Activated CD8-positive, alpha-beta memory T cell treated with anti-CD3 and anti-CD28 coated beads for 1 hour (primary cell): Measurements from ENCODE around the gene TEX14.
"Not testable (repeated sequence)": the region's sequence is repeated elsewhere in the genome, so short reads cannot be mapped to it uniquely, and the experiment has no call there.

Experiments
- DNase-seq, 2 donors: peaks; one replicate each; pipeline ENCODE4 v3.0.0-alpha.2; 2020; ENCODE audit warnings: low read depth in 1 of 2; ENCODE audit errors: extremely low read depth in 1 of 2

TEX14 gene

DNA sequence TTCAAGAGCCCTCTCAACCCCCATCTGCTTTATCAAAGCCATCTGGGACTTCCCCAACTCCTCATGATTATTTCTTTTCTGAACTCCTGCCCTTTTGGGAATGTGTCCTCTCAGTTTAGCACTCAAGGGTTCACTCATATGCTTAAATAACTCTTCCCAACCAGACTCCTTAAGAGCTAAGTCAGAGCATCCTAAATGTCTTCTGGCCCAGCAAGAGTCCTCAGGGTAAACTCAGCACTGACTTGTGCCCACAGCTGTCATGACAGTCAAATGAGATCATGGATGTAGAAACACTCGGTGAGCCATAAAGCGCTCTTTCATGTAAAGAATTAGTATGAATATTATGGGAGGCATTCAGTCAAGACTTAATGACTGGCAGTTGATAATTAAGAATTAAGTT lies 85.9 kb downstream of the TEX14 start:
- no peak for DNase-seq

DNA sequence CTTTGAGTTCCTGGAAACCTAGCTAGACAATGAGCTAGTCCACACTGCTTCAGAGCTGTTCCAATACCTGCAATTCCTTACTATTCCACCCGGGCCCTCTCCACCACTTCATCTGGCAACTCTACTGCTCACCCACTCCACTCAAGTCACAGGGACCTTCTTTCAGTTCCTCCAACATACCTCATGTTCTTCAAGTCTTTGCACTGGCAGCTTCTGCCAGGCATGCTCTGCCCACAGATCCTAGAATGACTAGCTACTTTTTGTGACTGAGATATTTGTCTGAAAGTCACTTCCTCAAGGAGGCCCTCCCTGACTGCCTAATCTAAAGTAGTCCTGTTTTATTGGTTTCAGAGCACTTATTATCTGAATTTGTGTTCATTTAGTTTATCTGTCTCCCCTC lies 86.4 kb downstream of the TEX14 start:
- DNase-seq = no peak

DNA sequence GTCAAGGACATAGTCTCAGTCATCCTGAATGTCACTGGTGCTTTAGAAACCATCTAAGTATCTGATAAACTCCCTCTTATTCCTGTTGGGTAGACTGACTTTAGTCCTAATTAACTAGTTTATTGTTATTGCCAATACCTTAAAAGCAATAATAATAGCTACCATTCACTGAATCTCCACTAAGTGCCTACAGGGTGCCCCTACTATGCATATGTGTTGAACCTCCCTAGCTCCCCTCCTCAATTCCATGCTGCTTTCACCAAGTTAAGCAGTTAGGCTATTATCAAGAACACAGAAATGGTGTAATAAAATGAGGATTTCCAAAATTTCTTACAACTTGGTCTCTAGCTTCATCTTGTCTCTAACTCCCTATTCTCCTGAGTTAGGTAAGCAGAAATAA lies 89.9 kb downstream of the TEX14 start:
- DNase-seq = no peak

DNA sequence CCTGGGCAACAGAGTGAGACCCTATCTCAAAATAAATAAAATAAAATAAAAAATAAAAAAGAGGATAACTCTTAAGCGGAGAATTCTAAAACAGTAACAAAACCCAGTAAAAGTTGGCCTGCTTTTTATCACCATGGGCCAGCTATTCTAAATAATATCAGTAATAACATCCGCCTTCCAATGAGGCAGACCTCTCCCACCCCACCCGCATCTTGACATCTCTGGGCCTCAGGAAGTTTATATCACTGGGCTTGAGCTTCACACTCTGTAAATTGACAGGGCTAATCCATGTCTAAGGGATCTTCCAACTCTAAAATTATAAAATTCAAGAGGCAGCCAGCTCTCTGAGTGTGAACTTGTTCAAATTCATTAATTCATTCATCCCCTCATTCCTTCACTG lies 94.5 kb downstream of the TEX14 start:
- DNase-seq = no peak

DNA sequence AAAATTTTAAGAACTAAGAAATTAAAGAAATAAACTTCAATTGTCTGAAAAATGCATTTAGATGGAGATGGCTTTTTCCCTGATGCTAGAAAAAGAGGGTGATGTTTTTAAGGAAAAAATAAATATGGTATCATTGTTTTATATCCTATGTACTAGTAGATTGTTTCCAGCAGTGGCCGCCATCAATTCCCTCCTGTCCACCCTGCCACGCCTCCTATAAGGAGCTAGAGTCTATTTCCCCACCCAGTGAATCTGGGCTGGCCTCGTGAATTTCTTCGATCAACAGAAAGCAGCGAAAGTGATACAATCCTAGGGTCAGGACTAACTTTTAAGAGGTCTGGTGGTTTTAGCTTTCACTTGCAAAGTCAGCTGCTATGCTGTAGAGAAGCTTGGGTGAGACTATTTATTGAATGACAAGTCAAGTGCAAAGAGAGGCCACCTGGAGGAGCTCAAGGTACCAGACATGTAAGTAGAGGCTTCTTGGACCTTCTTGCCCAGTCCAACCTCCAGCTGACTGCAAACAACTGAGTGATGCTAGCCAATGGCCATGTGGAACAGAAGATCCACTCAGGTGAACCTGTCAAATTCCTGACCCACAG lies 96.6 kb downstream of the TEX14 start:
- no peak for DNase-seq

DNA sequence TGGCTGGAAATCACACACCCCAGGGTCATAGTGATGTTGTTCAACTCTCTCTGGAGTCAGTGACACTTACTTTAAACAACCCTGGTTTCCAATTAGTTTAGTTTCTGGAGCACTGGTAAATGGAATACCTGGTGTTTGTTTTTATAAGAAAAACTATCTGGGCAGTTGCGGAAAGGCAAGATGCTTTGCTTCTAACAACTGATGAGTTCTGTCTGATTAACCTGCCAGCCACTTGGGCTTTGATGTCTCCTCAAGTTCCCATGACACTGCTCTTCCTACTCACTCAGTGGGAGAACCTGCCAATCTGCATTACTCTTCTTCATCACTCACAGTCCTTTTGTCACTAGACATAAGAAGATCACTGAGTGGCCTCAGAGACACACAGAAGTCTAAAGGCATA lies 98.7 kb downstream of the TEX14 start:
- no peak for DNase-seq

DNA sequence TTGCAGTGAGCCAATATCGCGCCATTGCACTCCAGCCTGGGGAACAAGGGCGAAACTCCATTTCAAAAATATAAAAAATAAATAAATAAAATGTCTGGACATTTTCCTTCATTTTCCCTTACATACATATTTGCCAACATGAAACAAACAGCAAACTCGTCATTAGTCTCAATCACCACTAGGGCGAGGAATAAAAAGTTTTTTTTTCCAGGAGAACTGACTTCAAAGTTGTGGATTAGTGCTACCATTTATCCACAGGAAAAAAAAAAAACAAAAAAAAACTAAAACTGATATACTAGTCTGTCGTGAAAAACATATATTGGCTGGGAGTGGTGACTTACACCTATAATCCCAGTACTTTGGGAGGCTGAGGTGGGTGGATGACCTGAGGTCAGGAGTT lies 100.4 kb downstream of the TEX14 start:
- DNase-seq = no peak

DNA sequence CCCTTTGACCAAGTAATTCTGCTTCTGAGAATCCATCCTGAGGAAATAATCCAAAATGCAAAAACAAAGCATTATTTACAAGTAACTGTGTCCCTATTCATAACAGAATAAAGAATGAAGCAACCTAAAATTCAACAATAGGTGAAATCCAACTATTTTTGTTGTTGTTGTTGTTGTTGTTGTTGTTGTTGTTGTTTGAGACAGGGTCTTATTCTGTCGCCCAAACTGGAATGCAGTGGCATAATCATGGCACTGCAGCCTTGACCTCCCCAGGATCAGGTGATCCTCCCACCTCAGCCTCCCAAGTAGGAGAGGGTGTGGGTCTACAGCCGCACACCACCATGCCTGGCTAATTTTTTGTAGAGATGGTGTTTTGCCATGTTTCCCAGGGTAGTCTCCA lies 101.5 kb downstream of the TEX14 start:
- DNase-seq = no peak

DNA sequence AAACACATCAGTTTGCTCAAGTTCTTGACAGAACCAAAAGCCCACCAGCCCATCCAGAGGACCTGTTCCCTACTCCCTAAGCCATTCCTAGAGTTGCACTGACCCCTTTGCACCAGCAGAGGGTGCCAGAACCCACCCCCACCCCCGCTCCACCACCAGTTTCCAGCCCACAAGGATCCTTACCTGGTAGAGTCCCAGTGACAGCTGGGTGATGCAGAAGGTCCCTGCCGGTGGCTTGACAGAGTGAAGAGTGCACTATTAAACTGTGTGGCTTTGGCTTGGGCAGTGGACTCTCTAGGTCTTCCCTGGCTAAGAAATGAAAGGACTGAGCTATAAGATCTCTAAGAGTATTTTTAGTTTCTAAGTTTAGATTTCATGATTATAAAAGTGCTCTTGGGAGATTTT lies 104.1 kb downstream of the TEX14 start:
- peak; percentile 21 to 31 for DNase-seq

DNA sequence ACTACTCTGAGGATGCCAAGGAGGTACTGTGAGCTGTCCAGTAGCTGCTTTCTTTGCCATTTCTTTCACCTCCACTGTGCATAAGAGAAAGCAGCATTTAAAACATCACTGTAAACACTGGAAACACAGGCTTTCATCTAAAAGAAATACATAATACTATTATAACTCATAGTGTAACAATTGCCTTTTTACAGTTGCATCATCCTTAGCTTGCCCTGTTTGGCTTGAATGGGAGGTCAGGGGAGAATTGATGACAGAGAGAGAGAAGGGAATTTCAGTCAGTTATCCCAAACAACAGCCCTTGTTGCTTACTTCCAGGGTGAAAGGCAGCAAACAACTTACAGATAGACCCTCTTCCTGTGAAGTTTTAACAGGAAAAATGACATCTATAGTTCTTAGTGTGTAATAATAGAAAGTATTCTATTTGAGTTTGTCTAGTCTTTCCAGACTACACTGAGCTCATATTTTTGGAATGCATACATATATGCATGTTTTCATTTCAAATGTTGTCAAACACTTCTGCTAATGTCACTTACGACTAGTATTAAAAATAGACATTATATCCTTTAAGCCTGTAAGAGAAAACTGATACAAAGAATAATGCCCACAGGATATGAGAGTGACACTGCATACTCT lies 105.7 kb downstream of the TEX14 start:
- no peak for DNase-seq

DNA sequence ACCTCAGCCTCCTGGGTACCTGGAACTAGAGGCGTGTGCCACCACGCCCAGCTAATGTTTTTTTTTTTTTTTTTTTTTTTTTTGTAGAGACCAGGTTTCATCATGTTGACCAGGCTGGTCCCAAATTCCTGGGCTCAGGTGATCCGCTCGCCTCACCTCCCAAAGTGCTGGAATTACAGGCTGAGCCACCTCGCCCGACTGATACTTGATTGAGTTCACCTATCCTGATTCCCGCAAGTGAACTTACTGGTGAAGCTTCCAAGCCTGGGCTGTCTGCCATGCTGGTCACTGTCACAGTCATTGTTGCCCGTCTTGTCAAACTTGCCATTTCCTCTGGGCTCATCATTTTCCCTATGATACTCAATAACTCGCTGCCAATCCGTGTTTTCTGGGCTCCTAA lies 106.3 kb downstream of the TEX14 start:
- DNase-seq = no peak

DNA sequence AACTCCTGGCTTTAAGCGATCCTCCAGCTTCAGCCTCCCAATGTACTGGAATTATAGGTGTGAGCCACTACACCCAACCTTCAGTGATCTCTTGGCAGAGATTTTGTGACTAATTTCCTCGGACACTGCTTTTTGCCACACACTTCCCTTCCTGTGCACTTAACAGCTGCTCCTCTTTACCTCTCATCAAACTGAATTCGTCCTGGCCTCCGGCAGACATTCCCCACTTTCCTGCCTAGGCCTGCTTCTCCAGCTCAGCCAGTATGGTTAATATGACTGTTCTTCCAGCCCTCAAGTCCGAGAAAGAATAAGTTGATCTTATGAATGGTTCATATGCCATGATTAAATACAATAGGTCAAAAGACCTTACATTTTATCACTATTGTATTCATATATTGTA lies 108.4 kb downstream of the TEX14 start:
- no peak for DNase-seq

DNA sequence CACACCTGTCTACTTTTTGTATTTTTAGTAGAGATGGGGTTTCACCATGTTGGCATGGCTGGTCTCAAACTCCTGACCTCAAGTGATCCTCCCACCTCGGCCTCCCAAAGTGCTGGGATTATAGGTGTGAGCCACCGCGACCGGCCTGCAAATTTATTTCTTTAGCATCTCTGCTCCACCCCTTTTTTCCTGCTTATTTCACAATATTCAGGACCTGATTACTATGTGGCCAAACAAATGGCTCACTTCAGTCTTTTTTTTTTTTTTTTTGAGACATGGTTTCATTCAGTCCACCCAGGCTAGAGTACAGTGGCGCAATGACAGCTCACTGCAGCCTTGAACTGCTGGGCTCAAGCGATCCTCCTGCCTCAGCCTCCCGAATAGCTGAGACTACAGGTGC lies 109.1 kb downstream of the TEX14 start:
- DNase-seq = not testable (repeated sequence)

DNA sequence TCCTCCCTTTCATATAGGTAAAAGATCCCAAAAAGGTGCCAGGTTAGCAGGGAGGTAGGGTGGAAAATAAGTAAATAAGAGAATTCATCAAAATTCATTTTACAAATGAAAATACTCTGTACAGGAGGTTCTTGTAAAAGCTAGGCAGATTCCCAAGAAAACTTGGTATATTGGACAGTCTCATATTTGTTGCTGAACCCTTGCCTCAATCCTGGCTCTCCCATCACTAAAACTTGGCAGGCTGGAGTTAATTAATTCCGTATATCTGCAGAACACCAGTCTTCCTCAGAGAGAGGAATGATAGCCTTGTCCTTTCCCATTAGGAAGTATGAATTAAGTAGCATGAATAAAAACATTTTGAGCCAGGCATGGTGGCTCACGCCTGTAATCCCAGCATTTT lies 111.2 kb downstream of the TEX14 start:
- DNase-seq = no peak

DNA sequence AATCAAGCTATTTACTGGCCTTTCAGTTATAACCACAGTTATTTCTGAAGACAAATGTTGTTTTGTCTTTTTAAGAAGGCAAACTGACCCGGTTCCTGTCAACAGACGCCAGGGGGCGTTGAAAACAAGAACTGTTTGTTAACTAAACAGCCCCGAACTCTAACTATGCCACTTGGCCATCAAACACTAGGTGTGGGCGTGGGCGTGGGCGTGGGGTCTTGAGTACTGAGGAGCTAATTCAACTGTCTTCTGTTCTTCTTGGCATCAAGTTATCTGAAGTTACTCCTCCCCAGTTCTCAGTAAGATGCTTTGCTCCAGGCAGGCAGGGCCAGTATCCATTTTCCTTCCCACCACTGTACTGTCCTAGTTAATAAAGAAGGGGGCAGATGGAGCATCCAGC lies 114.1 kb downstream of the TEX14 start:
- peak; percentile 15 to 19 for DNase-seq

DNA sequence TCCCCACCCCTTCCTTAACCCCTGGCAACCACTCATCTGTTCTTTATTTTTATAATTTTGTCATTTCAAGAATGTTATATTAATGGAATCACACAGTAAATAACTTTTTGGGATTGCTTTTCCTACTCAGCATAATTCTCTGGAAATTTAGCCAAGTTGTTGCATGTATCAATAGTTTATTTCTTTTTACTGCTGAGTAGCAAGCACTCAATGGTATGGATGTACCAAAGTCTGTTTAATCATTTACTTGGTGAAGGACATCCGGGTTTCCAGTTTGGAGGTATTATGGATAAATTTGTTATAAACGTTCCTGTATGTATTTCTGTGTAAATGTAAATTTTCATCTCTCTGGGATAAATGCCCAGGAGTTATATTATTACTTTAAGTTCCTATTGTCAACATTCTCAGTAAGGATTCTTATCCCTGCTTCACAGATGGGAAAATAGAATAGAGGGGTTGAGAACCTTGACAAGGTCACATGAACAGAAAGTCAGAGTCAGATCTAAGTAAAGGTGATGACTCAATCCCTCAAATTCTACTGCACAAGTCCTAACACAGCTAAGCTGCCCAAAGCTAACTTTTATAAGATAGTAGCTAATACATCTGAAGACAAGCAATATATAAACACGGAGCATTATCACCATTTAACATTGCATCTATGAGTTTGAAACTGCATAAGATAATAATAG lies 115.0 kb downstream of the TEX14 start:
- DNase-seq = no peak

DNA sequence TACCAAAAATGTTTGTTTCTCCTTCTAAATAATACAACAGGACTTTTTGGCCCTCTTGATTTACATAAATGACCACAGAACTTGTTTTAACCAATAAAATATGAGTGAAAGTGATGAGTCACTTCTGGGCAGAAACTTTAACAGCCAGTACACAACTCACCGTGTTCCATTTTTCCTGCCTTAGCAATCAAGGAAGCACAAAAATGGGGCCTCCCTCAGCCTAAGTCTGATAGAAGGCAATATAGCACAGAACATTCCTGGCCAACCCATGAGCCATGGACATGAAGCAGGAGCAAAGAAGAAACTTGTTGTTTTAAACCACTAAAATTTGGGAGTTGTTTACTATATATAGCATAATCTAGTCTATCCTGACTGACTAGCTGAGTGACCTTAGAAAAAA lies 116.3 kb downstream of the TEX14 start:
- no peak for DNase-seq

DNA sequence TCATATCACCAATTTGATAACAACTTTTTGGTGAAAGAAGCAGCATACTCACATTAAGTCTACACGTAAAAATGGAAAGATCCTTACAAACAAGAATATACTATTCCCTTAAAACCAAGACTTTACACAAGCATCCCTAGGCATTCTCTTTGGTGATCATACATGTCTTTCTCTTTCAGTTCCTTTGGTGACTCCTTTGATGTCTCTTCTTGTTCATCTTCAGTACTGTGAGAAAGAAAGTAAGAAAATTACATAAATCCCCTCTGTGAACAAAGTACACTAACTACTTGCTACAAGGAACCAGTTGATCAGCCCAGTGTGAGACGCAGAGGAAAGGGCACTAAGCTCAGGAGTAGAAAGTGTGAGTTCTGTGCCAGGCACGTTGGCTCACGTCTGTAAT lies 117.8 kb downstream of the TEX14 start:
- no peak for DNase-seq

DNA sequence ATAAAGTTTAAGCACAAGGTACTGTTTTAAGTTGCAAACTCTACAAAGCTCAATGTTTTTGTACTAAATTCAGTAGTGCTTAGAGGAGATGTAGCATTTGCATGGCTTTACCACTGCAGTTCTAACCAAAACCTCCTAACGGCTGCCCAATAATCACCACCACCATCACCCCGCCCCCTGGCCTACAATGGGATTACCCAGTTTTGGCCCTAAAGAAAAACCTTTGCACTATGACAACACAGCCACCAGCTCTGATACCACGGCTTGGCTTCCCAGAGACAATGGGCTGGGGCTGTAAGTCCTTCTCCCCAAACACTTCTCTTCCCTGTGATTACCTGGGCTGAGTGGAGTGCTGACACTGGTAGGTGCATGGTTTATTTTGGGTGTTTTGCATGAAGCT lies 119.0 kb downstream of the TEX14 start:
- no peak for DNase-seq

DNA sequence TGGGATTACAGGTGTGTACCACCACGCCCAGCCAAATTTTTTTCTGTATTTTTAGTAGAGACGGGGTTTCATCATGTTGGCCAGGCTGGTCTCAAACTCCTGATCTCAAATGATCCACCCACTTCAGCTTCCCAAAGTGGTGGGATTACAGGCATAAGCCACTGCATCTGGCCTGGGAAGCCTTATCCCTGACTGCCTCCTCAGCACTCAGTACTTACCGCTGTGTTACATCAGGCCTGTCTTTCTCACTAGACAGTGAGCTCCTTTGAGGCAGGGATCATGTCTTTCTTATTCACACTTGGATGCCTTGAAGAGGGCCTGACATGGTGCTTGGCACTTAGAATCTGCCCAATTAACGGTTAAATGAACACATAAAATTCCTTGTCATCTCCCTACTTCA lies 121.1 kb downstream of the TEX14 start:
- no peak for DNase-seq

DNA sequence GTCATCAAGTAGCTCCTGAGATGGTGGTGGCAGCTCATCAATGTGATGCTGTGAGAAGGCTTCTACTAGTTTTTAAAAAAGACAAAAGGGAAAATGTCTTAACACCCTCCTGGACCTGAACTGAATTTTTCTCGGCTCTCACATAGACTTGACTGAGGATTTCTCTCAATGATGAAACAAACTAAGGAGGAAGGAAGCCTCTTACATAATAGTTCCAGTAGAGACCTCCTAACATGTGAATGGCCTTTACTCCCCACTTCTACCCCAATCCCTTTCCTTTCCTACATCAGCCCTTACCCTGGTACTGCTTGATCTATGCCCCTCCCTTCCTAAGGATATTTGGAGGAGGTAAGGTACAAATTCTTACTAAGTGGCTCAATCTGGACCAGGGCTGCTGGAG lies 122.6 kb downstream of the TEX14 start:
- no peak for DNase-seq

DNA sequence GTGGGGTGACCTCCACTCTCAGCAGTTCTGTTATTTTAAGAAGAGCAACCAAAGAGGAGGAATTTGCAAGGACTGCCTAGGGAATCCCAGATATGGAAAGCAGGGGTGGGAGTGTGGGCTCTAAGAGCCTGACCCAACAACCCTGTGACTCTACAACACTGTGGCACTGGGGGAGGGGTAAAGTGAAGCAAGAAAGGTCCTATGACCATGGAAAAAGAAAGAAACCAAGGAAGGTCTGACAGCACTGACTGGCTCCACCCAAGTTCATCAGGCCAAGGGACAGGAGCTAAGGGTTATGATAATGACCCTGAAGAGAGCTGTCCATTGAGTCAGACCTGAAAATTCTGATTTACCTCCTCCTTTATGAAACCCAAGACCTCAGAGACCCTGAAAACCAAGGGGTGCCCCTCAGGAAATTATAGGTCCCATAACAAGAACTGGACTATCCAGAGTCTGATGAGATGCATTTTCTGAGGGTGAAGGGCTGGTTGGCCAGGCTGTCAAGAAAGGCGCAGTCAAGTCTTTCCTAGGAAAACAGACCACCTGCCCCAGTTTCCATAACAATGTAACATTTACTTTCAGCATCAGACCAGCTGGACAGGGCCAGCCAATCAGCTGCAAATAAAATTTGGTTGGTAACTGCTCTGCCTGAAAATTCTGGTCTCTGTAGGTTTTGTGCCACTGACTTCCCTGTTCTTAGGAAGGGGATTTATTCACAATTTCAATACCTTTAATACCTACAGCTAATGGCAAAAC lies 123.6 kb downstream of the TEX14 start:
- DNase-seq = no peak
